Spinal cord (tissue), 10 donors: ENCODE measurements around the gene MAP4K3. TPM values are rescaled to one million over a fixed set of nuclear protein-coding genes. Genes with fewer than 3 reads are reported as not detected.

Source experiments
- DNase-seq, 6 donors: peaks; one replicate each; pipeline versions ENCODE4 v3.0.0 to v3.0.0-alpha.2; 2013 to 2015; ENCODE audit warnings: low spot score in 6 of 6, low read depth in 4 of 6
- H3K27ac ChIP-seq: one replicate; pipeline ENCODE4 v1.5.1; 2013; ENCODE audit warnings: low read depth, low read length, control low read depth
- H3K27me3 ChIP-seq: one replicate; pipeline ENCODE4 v1.6.1; 2013; ENCODE audit warnings: low read length; ENCODE audit not compliant: control insufficient read depth, insufficient read depth
- H3K36me3 ChIP-seq: one replicate; pipeline ENCODE4 v1.6.1; 2013; ENCODE audit warnings: low read length; ENCODE audit not compliant: control insufficient read depth, insufficient read depth
- H3K4me1 ChIP-seq: one replicate; pipeline ENCODE4 v1.6.1; 2013; ENCODE audit warnings: low read length; ENCODE audit not compliant: control insufficient read depth, insufficient read depth
- H3K4me3 ChIP-seq: one replicate; pipeline ENCODE4 v1.5.1; 2013; ENCODE audit warnings: low read depth, low read length, control low read depth
- H3K9me3 ChIP-seq: one replicate; pipeline ENCODE4 v1.6.1; 2013; ENCODE audit warnings: low read length; ENCODE audit not compliant: control insufficient read depth, insufficient read depth
- WGBS: methylation state at CpG from one replicate; pipeline ENCODE4 v1.1.5; 2013; ENCODE audit warnings: missing lambda C conversion rate; ENCODE audit not compliant: insufficient coverage; 5-methylcytosine and 5-hydroxymethylcytosine counted together
- polyA plus RNA-seq, 2 donors: library from polyadenylated mRNA; unstranded; fragments of 120-200 nt; gene quantifications; one replicate each; pipeline ENCODE4 v1.2.1, GENCODE V29; 2013; ENCODE audit not compliant: insufficient read length in 2 of 2
- total RNA-seq, 2 donors: library from RNA; depleted of rRNA in 1 of 2; stranded (reverse); fragments of 120-200 nt in 1 of 2; fragments of >200 nt in 1 of 2; gene quantifications; one replicate each; pipeline versions ENCODE4 v1.2.3 to v1.2.4, GENCODE V29; 2013 to 2014
- donor health status: healthy.

MAP4K3 gene
- total and polyA plus RNA-seq, 4 donors = 48.0 to 88.9 (median 58.9) TPM

DNA sequence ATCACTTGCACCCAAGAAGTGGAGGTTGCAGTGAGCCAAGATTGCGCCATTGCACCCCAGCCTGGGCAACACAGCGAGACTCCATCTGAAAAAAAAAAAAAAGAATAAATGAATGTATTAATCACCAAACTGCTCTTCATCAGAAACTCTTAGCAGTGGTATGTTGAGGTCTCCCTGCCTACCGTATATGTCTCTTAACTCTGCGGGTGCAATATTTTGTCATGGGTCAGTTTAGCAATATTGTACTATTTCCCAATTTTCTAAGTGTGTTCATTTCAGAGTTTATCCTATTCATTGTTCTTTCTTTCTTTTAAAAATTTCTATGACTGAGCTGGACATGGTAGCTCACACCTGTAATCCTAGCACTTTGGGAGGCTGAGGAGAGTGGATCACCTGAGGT, 37.9 kb upstream of the MAP4K3 start:
- Histone ChIP-seq H3K27ac (no peak overlapping the region), H3K4me3 (no peak overlapping the region), H3K36me3 (no peaks in the 10 kb centered on the region), H3K4me1 (peaks cover under 1% of the 10 kb centered on the region), H3K9me3 (no peaks in the 10 kb centered on the region), H3K27me3 (no peaks in the 10 kb centered on the region)
- no peak for DNase-seq
- no CpG with 5 or more reads among the region's 4 CpGs for WGBS

- H3K27me3 ChIP-seq = no peaks in the 10 kb centered on the region
- H3K9me3 ChIP-seq = no peaks in the 10 kb centered on the region
- no peak for DNase-seq
- WGBS = 83% methylated on average over 1 of the region's 3 CpGs
- no peak overlapping the region for H3K4me3 ChIP-seq
- H3K4me1 ChIP-seq = peaks cover 4% of the 10 kb centered on the region
- H3K36me3 ChIP-seq = no peaks in the 10 kb centered on the region
- H3K27ac ChIP-seq = no peak overlapping the region
Observed at GRCh38 chr2:39470580-39470979, 33.5 kb upstream of the MAP4K3 start.

DNA sequence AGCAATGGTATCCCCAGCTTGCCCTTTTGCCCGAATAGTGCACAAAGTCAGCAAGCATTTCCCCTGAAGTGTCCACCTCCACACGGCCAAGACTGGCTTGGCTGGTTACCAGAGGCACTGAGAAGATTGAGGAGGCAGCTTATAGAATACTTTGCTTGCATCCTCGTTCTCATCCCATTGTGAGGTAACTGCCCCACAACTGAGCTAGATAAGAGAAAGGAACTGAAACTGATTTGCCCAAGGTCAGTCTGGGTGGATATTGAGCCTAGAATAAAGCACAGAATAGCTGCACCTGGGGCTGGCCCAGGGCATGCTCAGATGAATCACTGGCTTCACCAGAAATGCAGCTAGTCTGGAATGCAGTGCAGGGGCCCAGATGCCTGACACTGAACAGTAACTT, 32.7 kb upstream of the MAP4K3 start:
- Histone ChIP-seq H3K9me3 (no peaks in the 10 kb centered on the region), H3K4me3 (no peak overlapping the region), H3K36me3 (no peaks in the 10 kb centered on the region), H3K27ac (peak overlapping the region; percentile 50), H3K4me1 (peaks cover 4% of the 10 kb centered on the region), H3K27me3 (no peaks in the 10 kb centered on the region)
- WGBS = 59% methylated on average over 3 of the region's 3 CpGs
- peak in 1 of 6 donors; percentile 12 for DNase-seq

- Histone ChIP-seq H3K27me3 (no peaks in the 10 kb centered on the region), H3K4me1 (peaks cover 4% of the 10 kb centered on the region), H3K9me3 (no peaks in the 10 kb centered on the region), H3K36me3 (no peaks in the 10 kb centered on the region), H3K27ac (peak overlapping the region; percentile 50), H3K4me3 (no peak overlapping the region)
- DNase-seq = peak in 1 of 6 donors; percentile 34
- 90% methylated on average over 2 of the region's 4 CpGs for WGBS
Observed at GRCh38 chr2:39468579-39469451, 31.7 kb upstream of the MAP4K3 start.

DNA sequence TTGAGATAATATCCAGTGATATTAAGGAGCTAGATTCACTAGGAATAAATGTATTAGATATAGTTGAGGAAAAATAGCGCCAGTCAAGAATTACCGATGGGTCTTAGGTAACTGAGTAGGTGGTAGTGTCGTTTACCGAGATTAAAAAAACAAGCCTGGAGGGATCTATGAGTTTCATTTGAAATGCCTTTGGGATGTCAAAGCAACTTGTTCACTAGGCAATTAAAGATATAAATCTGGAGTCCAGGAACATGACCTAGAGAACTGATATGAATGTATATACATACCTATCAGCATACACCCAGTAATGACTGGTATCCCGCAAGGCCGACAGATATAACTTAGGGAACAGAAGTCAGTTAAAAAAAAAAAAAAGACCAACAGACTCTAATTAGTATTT, 29.2 kb upstream of the MAP4K3 start:
- H3K27me3 ChIP-seq = no peaks in the 10 kb centered on the region
- no peak overlapping the region for H3K27ac ChIP-seq
- WGBS = 93% methylated on average over 4 of the region's 6 CpGs

GRCh38 chr2:39464864-39465263, 27.8 kb upstream of the MAP4K3 start:
- no peaks in the 10 kb centered on the region for H3K36me3 ChIP-seq
- no peak overlapping the region for H3K27ac ChIP-seq
- H3K27me3 ChIP-seq = no peaks in the 10 kb centered on the region
- WGBS = 9% methylated on average over 1 of the region's 1 CpG
- H3K9me3 ChIP-seq = no peaks in the 10 kb centered on the region
- H3K4me3 ChIP-seq = no peak overlapping the region
- H3K4me1 ChIP-seq = peaks cover 3% of the 10 kb centered on the region
- DNase-seq = no peak

More for the DNA sequence above, 29.2 kb upstream of the MAP4K3 start:
- H3K9me3 ChIP-seq = no peaks in the 10 kb centered on the region
- H3K36me3 ChIP-seq = no peaks in the 10 kb centered on the region
- no peak overlapping the region for H3K4me3 ChIP-seq
- peaks cover 4% of the 10 kb centered on the region for H3K4me1 ChIP-seq
- DNase-seq = no peak

DNA sequence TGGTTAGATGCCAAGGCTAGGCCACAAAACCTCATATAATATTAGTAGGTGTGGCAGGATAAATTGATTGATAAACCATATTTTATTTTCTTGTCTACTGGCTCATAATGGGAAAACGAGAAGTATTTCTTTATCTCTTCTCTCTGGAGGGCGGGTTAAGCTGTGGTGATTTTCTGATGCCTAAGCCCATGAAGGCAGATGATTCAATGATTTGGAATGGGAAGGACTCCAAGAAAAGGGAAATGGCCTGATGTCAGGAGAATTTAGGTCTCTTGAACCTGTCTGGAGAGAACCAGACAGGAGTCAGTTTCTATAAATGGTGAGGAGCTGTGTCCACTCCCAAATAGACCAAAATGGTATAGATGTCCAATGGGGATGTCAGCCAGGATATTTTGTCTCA, 18.7 kb upstream of the MAP4K3 start:
- H3K4me3 ChIP-seq = no peak overlapping the region
- no peak overlapping the region for H3K27ac ChIP-seq
- no peaks in the 10 kb centered on the region for H3K36me3 ChIP-seq
- no CpG with 5 or more reads among the region's 2 CpGs for WGBS
- H3K4me1 ChIP-seq = no peaks in the 10 kb centered on the region
- H3K27me3 ChIP-seq = no peaks in the 10 kb centered on the region
- peaks cover 4% of the 10 kb centered on the region for H3K9me3 ChIP-seq
- DNase-seq = no peak

DNA sequence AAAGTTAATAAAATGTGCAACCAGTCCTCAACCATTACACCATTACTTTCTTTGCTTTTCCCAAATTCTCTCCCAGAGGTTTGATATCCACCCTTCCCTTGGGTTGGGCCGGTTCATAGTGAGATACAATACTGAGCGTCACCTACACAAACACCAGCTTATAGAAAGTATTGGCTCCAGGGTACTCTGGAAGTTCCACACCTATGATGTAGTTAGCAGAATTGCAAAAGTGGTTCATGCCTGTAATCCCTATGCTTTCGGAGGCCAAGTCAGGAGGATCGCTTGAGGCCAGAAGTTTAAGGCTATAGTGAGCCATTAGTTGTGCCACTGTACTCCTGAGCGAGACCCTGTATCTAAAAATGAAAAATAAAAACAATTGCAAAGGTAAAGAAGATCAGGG, 15.3 kb upstream of the MAP4K3 start:
- no peaks in the 10 kb centered on the region for H3K36me3 ChIP-seq
- H3K27ac ChIP-seq = no peak overlapping the region
- 100% methylated on average over 1 of the region's 5 CpGs for WGBS

DNA sequence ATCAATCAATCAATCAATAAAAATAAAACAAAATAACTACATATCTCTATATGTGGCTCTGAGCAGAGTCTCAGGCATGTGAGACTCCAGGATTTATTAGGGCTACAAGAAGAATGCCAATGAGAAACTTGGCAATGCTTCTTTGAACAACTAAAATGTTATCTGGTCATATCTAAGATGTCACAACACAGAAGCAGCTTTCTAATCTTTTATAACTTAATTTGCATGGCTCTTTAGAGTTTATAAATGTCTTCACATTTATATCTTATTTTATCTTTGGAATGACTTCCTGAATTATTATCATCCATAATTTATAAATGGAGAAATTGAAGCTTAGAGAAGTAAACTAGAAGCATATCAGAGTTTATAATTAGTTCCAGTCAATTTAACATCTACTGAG, 14.9 kb upstream of the MAP4K3 start:
- DNase-seq = no peak
- H3K36me3 ChIP-seq = no peaks in the 10 kb centered on the region
- H3K27me3 ChIP-seq = no peaks in the 10 kb centered on the region
- H3K4me3 ChIP-seq = no peak overlapping the region
- no peak overlapping the region for H3K27ac ChIP-seq
- H3K9me3 ChIP-seq = no peaks in the 10 kb centered on the region
- H3K4me1 ChIP-seq = no peaks in the 10 kb centered on the region

More for the DNA sequence above, 15.3 kb upstream of the MAP4K3 start:
- H3K4me3 ChIP-seq = no peak overlapping the region
- H3K27me3 ChIP-seq = no peaks in the 10 kb centered on the region
- no peaks in the 10 kb centered on the region for H3K4me1 ChIP-seq
- no peak for DNase-seq
- H3K9me3 ChIP-seq = no peaks in the 10 kb centered on the region

GRCh38 chr2:39448169-39448502, 11.1 kb upstream of the MAP4K3 start:
- no peak overlapping the region for H3K4me3 ChIP-seq
- H3K27me3 ChIP-seq = no peaks in the 10 kb centered on the region
- H3K36me3 ChIP-seq = no peaks in the 10 kb centered on the region
- H3K27ac ChIP-seq = no peak overlapping the region
- WGBS = 88% methylated on average over 2 of the region's 3 CpGs
- no peak for DNase-seq
- peaks cover under 1% of the 10 kb centered on the region for H3K9me3 ChIP-seq
- H3K4me1 ChIP-seq = no peaks in the 10 kb centered on the region
